NOMO-1 treated with dmso at 0.1 percent for 144 hours (cell line): ENCODE results near the gene SORCS1.

Source experiments
- DNase-seq: peaks from one replicate; lab custom pipeline; 2025; ENCODE audit not compliant: unreplicated experiment; lab: John Stamatoyannopoulos, UW

SORCS1 gene

GRCh38 chr10:106618646-106619045 is 545.9 kb downstream of the SORCS1 start:
- no peak for DNase-seq

GRCh38 chr10:106615081-106615480 is 549.4 kb downstream of the SORCS1 start:
- no peak for DNase-seq

GRCh38 chr10:106614293-106614692 is 550.2 kb downstream of the SORCS1 start:
- DNase-seq, result no peak

- DNase-seq, result no peak
These were observed 552.1 kb downstream of the SORCS1 start for GRCh38 chr10:106612381-106612780.

- no peak for DNase-seq
These were observed 554.8 kb downstream of the SORCS1 start for GRCh38 chr10:106609470-106610266.

- DNase-seq, result no peak
These were observed 556.4 kb downstream of the SORCS1 start for GRCh38 chr10:106608066-106608465.

GRCh38 chr10:106595281-106595680 is 569.2 kb downstream of the SORCS1 start:
- DNase-seq, result no peak

GRCh38 chr10:106593876-106594275 is 570.6 kb downstream of the SORCS1 start:
- DNase-seq, result no peak

- DNase-seq, result no peak
These were observed 572.1 kb downstream of the SORCS1 start for GRCh38 chr10:106592396-106592795.

- DNase-seq, result no peak
These were observed 582.2 kb downstream of the SORCS1 start for GRCh38 chr10:106582291-106582690.

GRCh38 chr10:106577756-106578155 is 586.8 kb downstream of the SORCS1 start:
- no peak for DNase-seq

- DNase-seq, result no peak
These were observed 587.2 kb downstream of the SORCS1 start for GRCh38 chr10:106577266-106577665.

GRCh38 chr10:106576534-106576933 is 588.0 kb downstream of the SORCS1 start:
- DNase-seq, result no peak

GRCh38 chr10:106573106-106573505 is 591.4 kb downstream of the SORCS1 start:
- no peak for DNase-seq

- no peak for DNase-seq
These were observed 593.1 kb downstream of the SORCS1 start for GRCh38 chr10:106571192-106571946.

GRCh38 chr10:106570268-106570667 is 594.2 kb downstream of the SORCS1 start:
- DNase-seq, result no peak

GRCh38 chr10:106567629-106568028 is 596.9 kb downstream of the SORCS1 start:
- no peak for DNase-seq

GRCh38 chr10:106566873-106567272 is 597.6 kb downstream of the SORCS1 start:
- no peak for DNase-seq

- no peak for DNase-seq
These were observed 599.0 kb downstream of the SORCS1 start for GRCh38 chr10:106565546-106565945.

- no peak for DNase-seq
These were observed 601.1 kb downstream of the SORCS1 start for GRCh38 chr10:106563384-106563783.

- no peak for DNase-seq
These were observed 603.4 kb downstream of the SORCS1 start for GRCh38 chr10:106560925-106561640.

GRCh38 chr10:106559442-106559841 is 605.1 kb downstream of the SORCS1 start:
- no peak for DNase-seq
